BJ (cell line): Measurements from ENCODE around the gene CRTC1. TPM values are rescaled to one million over a fixed set of nuclear protein-coding genes. Genes with fewer than 3 reads are reported as not detected.

Experiments
- CTCF ChIA-PET: fragments of 350-600 bp; formaldehyde crosslinking; extraction: SDS; loops from one replicate; lab custom pipeline; 2021; ENCODE audit warnings: antibody characterized with exemption, inconsistent platforms; lab: Yijun Ruan, JAX
- POLR2A ChIA-PET: fragments of 300-600 bp; sonication (Branson Sonifier 250); formaldehyde crosslinking; extraction: SDS; loops from one replicate; lab custom pipeline; 2021; ENCODE audit warnings: antibody characterized with exemption; lab: Charles Lee
- DNase-seq: peaks from one replicate; pipeline ENCODE4 v3.0.0-alpha.2; 2011; ENCODE audit warnings: low read depth
- H3K27me3 ChIP-seq: 2 replicates; pipeline ENCODE4 v1.6.0; 2011; ENCODE audit warnings: low read length; ENCODE audit not compliant: control insufficient read depth, insufficient read depth
- H3K36me3 ChIP-seq: 2 replicates; pipeline ENCODE4 v1.5.1; 2011; ENCODE audit warnings: low read length; ENCODE audit not compliant: control insufficient read depth, insufficient read depth
- H3K4me3 ChIP-seq: 2 replicates; pipeline ENCODE4 v1.5.1; 2011; ENCODE audit warnings: low read depth, mild to moderate bottlenecking, control low read depth, low read length
- polyA plus RNA-seq: library from polyadenylated mRNA; depleted of rRNA; stranded (reverse); fragments of >200 nt; gene quantifications from 2 replicates; pipeline ENCODE4 v1.2.3, GENCODE V29; 2011
- TF ChIP-seq, protein P1 (sequence below): IDR thresholded peaks from 2 replicates; pipeline ENCODE4 v1.5.1; 2011; ENCODE audit warnings: low read depth, mild to moderate bottlenecking, control low read depth, inconsistent platforms, low read length, moderate library complexity; ENCODE audit not compliant: insufficient read depth

The CRTC1 gene
- polyA plus RNA-seq, 1 experiment = 1.5 TPM

DNA sequence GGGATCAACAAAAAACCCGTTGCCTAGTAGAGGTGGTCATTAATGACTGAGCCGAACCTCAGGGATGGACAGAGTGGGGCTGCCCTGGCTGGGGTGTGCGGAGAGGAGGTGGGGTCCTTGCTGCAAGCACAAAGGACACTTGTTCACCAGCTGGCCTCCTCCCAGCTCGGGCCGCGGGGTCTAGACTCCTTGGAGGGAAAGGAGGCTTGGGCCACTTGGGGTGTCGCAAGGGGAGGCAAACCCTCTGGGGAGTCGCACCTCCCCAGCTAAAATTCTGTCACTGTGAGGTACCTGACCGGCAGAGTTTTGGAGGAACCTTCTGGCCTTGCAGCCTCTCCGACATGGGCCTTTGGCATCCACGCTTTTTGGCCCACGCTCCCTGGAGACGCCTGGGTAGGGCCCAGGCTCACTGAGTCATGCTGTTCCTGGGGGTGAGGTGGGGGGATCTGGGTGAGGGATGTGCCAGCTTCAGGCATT, 38.4 kb upstream of the CRTC1 start:
- TF ChIP-seq, protein P1, sequence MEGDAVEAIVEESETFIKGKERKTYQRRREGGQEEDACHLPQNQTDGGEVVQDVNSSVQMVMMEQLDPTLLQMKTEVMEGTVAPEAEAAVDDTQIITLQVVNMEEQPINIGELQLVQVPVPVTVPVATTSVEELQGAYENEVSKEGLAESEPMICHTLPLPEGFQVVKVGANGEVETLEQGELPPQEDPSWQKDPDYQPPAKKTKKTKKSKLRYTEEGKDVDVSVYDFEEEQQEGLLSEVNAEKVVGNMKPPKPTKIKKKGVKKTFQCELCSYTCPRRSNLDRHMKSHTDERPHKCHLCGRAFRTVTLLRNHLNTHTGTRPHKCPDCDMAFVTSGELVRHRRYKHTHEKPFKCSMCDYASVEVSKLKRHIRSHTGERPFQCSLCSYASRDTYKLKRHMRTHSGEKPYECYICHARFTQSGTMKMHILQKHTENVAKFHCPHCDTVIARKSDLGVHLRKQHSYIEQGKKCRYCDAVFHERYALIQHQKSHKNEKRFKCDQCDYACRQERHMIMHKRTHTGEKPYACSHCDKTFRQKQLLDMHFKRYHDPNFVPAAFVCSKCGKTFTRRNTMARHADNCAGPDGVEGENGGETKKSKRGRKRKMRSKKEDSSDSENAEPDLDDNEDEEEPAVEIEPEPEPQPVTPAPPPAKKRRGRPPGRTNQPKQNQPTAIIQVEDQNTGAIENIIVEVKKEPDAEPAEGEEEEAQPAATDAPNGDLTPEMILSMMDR = no peak
- H3K4me3 ChIP-seq = no peak overlapping the region
- no peak for DNase-seq
- H3K36me3 ChIP-seq = no peaks in the 10 kb centered on the region
- CTCF ChIA-PET = no interaction called here
- POLR2A ChIA-PET = no interaction called here
- H3K27me3 ChIP-seq = no peaks in the 10 kb centered on the region

DNA sequence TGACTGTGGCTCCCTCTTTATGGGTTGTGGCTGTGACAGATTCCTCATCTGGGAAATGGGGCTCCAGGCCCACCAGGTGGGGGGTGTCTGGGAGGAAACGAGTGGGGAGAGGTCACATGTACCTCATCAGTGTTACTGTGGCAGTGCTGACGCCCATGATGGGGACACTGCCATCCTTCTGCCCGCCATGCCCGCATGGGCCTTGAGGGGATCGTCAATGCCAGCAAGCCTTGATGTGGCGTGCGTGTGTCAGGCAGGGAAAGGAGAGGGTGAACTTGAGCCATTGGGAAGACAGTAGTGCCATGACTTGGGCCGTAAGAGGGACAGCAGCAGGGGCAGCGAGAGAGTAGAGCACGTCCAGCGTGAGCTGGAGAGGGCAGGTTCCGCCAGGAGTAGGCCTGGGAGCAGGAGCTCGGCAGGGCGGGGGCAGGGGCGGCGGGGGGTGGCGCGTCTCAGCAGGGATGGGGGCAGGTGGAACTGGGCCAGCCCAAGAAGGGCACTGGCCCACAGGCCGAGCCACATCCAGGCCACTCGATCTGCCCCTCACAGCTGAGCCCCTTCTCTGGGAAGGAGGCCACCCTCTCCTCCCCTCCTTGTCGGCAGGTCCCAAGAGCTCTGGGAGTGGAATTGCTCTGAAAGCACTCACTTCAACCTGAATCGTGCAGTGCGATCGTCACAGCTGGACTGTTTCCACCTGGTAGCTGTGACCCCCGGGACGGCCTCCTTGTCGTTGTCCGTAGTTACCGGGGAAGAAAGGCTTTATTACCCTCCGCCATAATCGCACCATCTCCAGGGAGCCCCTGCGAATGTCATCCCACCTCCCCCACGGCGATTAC, 36.7 kb upstream of the CRTC1 start:
- CTCF ChIA-PET = no interaction called here
- Histone ChIP-seq H3K4me3 (no peak overlapping the region), H3K36me3 (no peaks in the 10 kb centered on the region), H3K27me3 (no peaks in the 10 kb centered on the region)
- TF ChIP-seq, protein P1 = no peak
- POLR2A ChIA-PET = no interaction called here
- DNase-seq = no peak

DNA sequence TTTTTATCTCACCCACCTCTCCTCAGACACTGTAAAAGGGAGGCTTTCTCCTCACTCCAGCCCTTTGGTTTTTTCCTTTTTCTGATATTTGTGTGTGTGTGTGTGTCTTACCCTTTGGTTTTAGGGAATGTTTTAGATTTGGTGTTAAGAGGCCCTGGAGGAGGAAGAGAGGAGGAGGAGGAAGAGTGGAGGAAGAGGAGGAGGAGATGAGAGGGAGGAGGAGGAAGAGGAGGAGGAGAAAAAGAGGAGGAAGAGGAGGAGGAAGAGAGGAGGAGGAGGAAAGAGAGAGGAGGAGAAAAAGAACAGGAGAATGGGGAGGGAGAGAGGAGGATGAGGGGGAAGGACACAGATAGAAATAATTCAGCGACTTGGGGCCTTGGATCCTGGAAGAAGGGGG, 36.1 kb upstream of the CRTC1 start:
- CTCF ChIA-PET = no interaction called here

DNA sequence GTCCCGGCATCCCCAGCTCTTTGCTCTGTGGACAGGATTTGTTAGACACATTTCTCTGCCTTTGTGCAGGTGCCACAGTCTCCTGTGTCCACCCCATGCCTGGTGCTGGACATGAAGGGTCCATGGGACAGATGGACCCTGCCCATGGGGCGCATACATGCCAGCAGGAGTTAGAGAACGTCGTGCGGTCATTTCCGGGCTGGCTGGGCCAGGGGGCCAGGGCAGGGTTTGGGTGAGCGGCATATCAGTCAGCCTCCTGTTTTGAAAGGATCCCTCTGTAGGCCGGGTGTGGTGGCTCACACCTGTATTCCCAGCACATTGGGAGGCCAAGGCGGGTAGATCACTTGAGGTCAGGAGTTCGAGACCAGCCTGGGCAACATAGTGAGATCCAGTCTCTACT, 35.7 kb upstream of the CRTC1 start:
- DNase-seq = no peak
- Histone ChIP-seq H3K36me3 (no peaks in the 10 kb centered on the region; the same call in 1 of the 2 replicates), H3K27me3 (no peaks in the 10 kb centered on the region), H3K4me3 (no peak overlapping the region)
- ChIA-PET POLR2A (no interaction called here), CTCF (interaction anchor here (2.0 kb wide), 1 partner anchor 7 kb away, joined by 5 read pairs; no protein-coding TSS in a partner anchor)
- TF ChIP-seq, protein P1 = no peak

More for the DNA sequence above, 36.1 kb upstream of the CRTC1 start:
- no peak overlapping the region for H3K4me3 ChIP-seq
- no peaks in the 10 kb centered on the region for H3K27me3 ChIP-seq
- DNase-seq = no peak
- POLR2A ChIA-PET = no interaction called here
- H3K36me3 ChIP-seq = no peaks in the 10 kb centered on the region
- TF ChIP-seq, protein P1 = no peak

DNA sequence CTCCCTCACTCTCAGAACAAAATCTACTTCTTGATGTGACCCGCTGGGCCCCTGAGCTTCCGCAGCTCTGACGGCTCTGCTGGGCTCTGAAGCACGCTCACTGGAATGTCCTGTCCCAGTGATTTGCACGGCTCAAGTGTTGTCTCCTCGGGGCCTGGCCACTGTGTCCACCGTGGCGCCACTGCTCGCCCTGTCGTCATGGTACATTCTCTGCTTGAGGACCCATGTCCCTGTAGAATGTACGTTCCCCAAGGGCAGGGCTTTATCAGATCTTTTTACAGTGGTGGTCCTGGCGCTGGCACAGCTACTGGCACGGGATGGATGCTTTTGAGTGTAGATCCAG, 34.5 kb upstream of the CRTC1 start:
- Histone ChIP-seq H3K27me3 (no peaks in the 10 kb centered on the region), H3K36me3 (no peaks in the 10 kb centered on the region; the same call in 1 of the 2 replicates), H3K4me3 (no peak overlapping the region)
- TF ChIP-seq, protein P1 = no peak
- DNase-seq = no peak
- CTCF ChIA-PET = interaction anchor here (0.8 to 2.0 kb wide), 3 partner anchors 8 to 158 kb away, joined by 3 to 5 read pairs (median 3); partner anchors contain the start of gene REX1BD
- POLR2A ChIA-PET = no interaction called here
